IMR-90 (cell line): ENCODE measurements around the gene PRSS56. TPM values are rescaled to one million over a fixed set of nuclear protein-coding genes. Genes with fewer than 3 reads are reported as not detected.

Experiments
- ATAC-seq: fragments of 200-7000 bp; cut with Tn5 transposase; 2 replicates; pipeline ENCODE4 v1.9.1; 2020; ENCODE audit warnings: low read depth, mild to moderate bottlenecking, moderate library complexity
- BruUV-seq: library from RNA; stranded (reverse); fragments of 400-500 nt; replicated peaks from 2 replicates; lab custom pipeline; 2021; lab: Mats Ljungman, UMichigan
- CTCF ChIA-PET: fragments of 300-600 bp; formaldehyde crosslinking; extraction: SDS; loops from one replicate; lab custom pipeline; 2021; ENCODE audit warnings: antibody characterized with exemption; lab: Yijun Ruan, JAX
- POLR2A ChIA-PET: fragments of 300-600 bp; sonication (Branson Sonifier 250); formaldehyde crosslinking; loops from one replicate; lab custom pipeline; 2022; ENCODE audit warnings: antibody characterized with exemption; ENCODE audit not compliant: unreplicated experiment; lab: Charles Lee
- DNase-seq: peaks from one replicate; pipeline ENCODE4 v3.0.0; 2013
- H2AFZ ChIP-seq: replicated peaks from 2 replicates; pipeline ENCODE3; 2013; ENCODE audit warnings: low read length, mild to moderate bottlenecking; ENCODE audit not compliant: poor library complexity
- H2AK5ac ChIP-seq: 2 replicates; pipeline ENCODE4 v1.6.1; 2013; ENCODE audit warnings: low read depth, low read length, inconsistent platforms
- H2AK9ac ChIP-seq: replicated peaks from 2 replicates; pipeline ENCODE3; 2013; ENCODE audit warnings: mild to moderate bottlenecking, low read depth, low read length, moderate library complexity; ENCODE audit not compliant: poor library complexity
- H2BK120ac ChIP-seq: 2 replicates; pipeline ENCODE4 v1.6.1; 2013; ENCODE audit warnings: low read depth, low read length, inconsistent platforms
- H2BK15ac ChIP-seq: 3 replicates; pipeline ENCODE4 v1.6.1; 2013; ENCODE audit warnings: low read depth, low read length, inconsistent platforms
- H2BK20ac ChIP-seq: 2 replicates; pipeline ENCODE4 v1.6.1; 2013; ENCODE audit warnings: low read depth, mild to moderate bottlenecking, inconsistent platforms, low read length, moderate library complexity
- H2BK5ac ChIP-seq: 2 replicates; pipeline ENCODE4 v1.6.1; 2013; ENCODE audit warnings: mild to moderate bottlenecking, low read depth, low read length, inconsistent platforms; ENCODE audit not compliant: poor library complexity, severe bottlenecking
- H3K14ac ChIP-seq: replicated peaks from 2 replicates; pipeline ENCODE4 v1.6.1; 2013; ENCODE audit warnings: low read depth, low read length, inconsistent platforms
- H3K18ac ChIP-seq: 2 replicates; pipeline ENCODE4 v1.6.1; 2013; ENCODE audit warnings: low read depth, low read length, control low read depth
- H3K23ac ChIP-seq: 2 replicates; pipeline ENCODE4 v1.6.1; 2013; ENCODE audit warnings: low read depth, low read length, inconsistent platforms
- H3K27ac ChIP-seq: 2 replicates; pipeline ENCODE4 v1.5.1; 2013; ENCODE audit warnings: mild to moderate bottlenecking, control low read depth, low read length; ENCODE audit not compliant: insufficient read depth
- H3K27me3 ChIP-seq: 2 replicates; pipeline ENCODE4 v1.6.1; 2013; ENCODE audit warnings: low read length; ENCODE audit not compliant: control insufficient read depth, insufficient read depth
- H3K36me3 ChIP-seq: 2 replicates; pipeline ENCODE4 v1.6.1; 2013; ENCODE audit warnings: low read length, mixed read lengths; ENCODE audit not compliant: control insufficient read depth, insufficient read depth
- H3K4ac ChIP-seq: 2 replicates; pipeline ENCODE4 v1.6.1; 2013; ENCODE audit warnings: low read depth, low read length, inconsistent platforms
- H3K4me1 ChIP-seq: 2 replicates; pipeline ENCODE4 v1.6.1; 2013; ENCODE audit warnings: low read length, mixed read lengths; ENCODE audit not compliant: control insufficient read depth, insufficient read depth
- H3K4me2 ChIP-seq: 2 replicates; pipeline ENCODE4 v1.6.1; 2013; ENCODE audit warnings: low read depth, mild to moderate bottlenecking, control low read depth, low read length, moderate library complexity
- H3K4me3 ChIP-seq: 2 replicates; pipeline ENCODE4 v1.5.1; 2013; ENCODE audit warnings: low read depth, mild to moderate bottlenecking, control low read depth, low read length, moderate library complexity; ENCODE audit not compliant: insufficient read depth
- H3K56ac ChIP-seq: 2 replicates; pipeline ENCODE4 v1.6.1; 2013; ENCODE audit warnings: low read length, inconsistent platforms; ENCODE audit not compliant: insufficient read depth; ENCODE audit errors: extremely low read depth
- H3K79me1 ChIP-seq, 2 experiments: 2 replicates each; pipeline ENCODE4 v1.6.1; 2013; ENCODE audit warnings: low read length in 2 of 2, inconsistent platforms in 1 of 2, low read depth in 1 of 2
- H3K9ac ChIP-seq: 2 replicates; pipeline ENCODE4 v1.6.1; 2013; ENCODE audit warnings: low read depth, low read length, control low read depth
- H3K9me1 ChIP-seq: 2 replicates; pipeline ENCODE4 v1.6.1; 2013; ENCODE audit warnings: low read length, inconsistent platforms; ENCODE audit not compliant: insufficient read depth
- H3K9me3 ChIP-seq: 2 replicates; pipeline ENCODE4 v1.6.1; 2013; ENCODE audit warnings: low read length; ENCODE audit not compliant: control insufficient read depth, insufficient read depth
- H4K20me1 ChIP-seq: 2 replicates; pipeline ENCODE4 v1.6.1; 2013; ENCODE audit warnings: low read length, inconsistent platforms; ENCODE audit not compliant: insufficient read depth
- H4K5ac ChIP-seq: 2 replicates; pipeline ENCODE4 v1.6.1; 2013; ENCODE audit warnings: mild to moderate bottlenecking, low read depth, low read length, control low read depth
- H4K8ac ChIP-seq, 2 experiments: 2 replicates each; pipeline ENCODE4 v1.6.1; 2013; ENCODE audit warnings: low read depth in 2 of 2, low read length in 2 of 2, control low read depth in 1 of 2, inconsistent platforms in 1 of 2
- H4K91ac ChIP-seq: 2 replicates; pipeline ENCODE4 v1.6.1; 2013; ENCODE audit warnings: low read depth, low read length, inconsistent platforms; ENCODE audit not compliant: insufficient read depth
- BHLHE40 ChIP-seq: fragments of 150-350 bp; IDR thresholded peaks from 2 replicates; pipeline ENCODE4 v1.6.1; 2016; ENCODE audit warnings: mild to moderate bottlenecking, low read depth, low read length
- CEBPB ChIP-seq: IDR thresholded peaks from 2 replicates; pipeline ENCODE4 v1.6.1; 2012; ENCODE audit warnings: low read depth, low read length, improper control_type of control experiment
- CHD1 ChIP-seq: IDR thresholded peaks from 2 replicates; pipeline ENCODE4 v1.6.1; 2012; ENCODE audit warnings: low read depth, low read length, improper control_type of control experiment
- CTCF ChIP-seq: conservative IDR thresholded peaks from 2 replicates; pipeline ENCODE4 v1.5.1; 2012; ENCODE audit warnings: mild to moderate bottlenecking, low read depth, low read length, improper control_type of control experiment
- FOS ChIP-seq: fragments of 150-350 bp; IDR thresholded peaks from 2 replicates; pipeline ENCODE4 v1.6.1; 2016; ENCODE audit warnings: low read depth, low read length
- MAFK ChIP-seq: IDR thresholded peaks from 2 replicates; pipeline ENCODE4 v1.6.1; 2012; ENCODE audit warnings: low read depth, low read length, improper control_type of control experiment
- MAZ ChIP-seq: IDR thresholded peaks from 2 replicates; pipeline ENCODE4 v1.6.1; 2012; ENCODE audit warnings: low read depth, mild to moderate bottlenecking, low read length, improper control_type of control experiment, moderate library complexity, borderline replicate concordance
- MXI1 ChIP-seq: IDR thresholded peaks from 2 replicates; pipeline ENCODE4 v1.6.1; 2012; ENCODE audit warnings: low read depth, mild to moderate bottlenecking, low read length, moderate library complexity, borderline replicate concordance
- NFE2L2 ChIP-seq: fragments of 150-350 bp; IDR thresholded peaks from 2 replicates; pipeline ENCODE4 v1.6.1; 2016; ENCODE audit warnings: low read depth, mild to moderate bottlenecking, low read length
- POLR2A ChIP-seq: IDR thresholded peaks from 2 replicates; pipeline ENCODE4 v1.6.1; 2012; ENCODE audit warnings: mild to moderate bottlenecking, low read depth, low read length
- RAD21 ChIP-seq: IDR thresholded peaks from 2 replicates; pipeline ENCODE4 v1.6.1; 2012; ENCODE audit warnings: low read length, improper control_type of control experiment
- RCOR1 ChIP-seq: IDR thresholded peaks from 2 replicates; pipeline ENCODE4 v1.6.1; 2012; ENCODE audit warnings: mild to moderate bottlenecking, low read length, improper control_type of control experiment; ENCODE audit not compliant: insufficient replicate concordance
- RFX5 ChIP-seq: IDR thresholded peaks from 2 replicates; pipeline ENCODE4 v1.8.0; 2012; ENCODE audit warnings: low read depth, mild to moderate bottlenecking, low read length, moderate library complexity
- WGBS, 2 experiments: methylation state at CpG; one replicate each; pipeline versions ENCODE4 v1.1.5 to v1.1.7; 2013; ENCODE audit warnings: missing lambda C conversion rate in 2 of 2; ENCODE audit not compliant: insufficient read length in 1 of 2; ENCODE audit errors: extremely low coverage in 2 of 2; 5-methylcytosine and 5-hydroxymethylcytosine counted together
- dilution Hi-C: fragments of 300-500 bp; cut with HindIII; formaldehyde crosslinking; loops from one replicate; pipeline ENCODE4 v1.14.3; 2018; ENCODE audit warnings: low sequenced_read_pairs; ENCODE audit not compliant: unreplicated experiment
- in situ Hi-C: fragments of 300-500 bp; cut with MboI; formaldehyde crosslinking; loops from 3 replicates; pipeline ENCODE4 v1.14.3; 2019; ENCODE audit warnings: low sequenced_read_pairs, inconsistent platforms, mixed read lengths
- intact Hi-C: fragments of 100-400 bp; cut with micrococcal nuclease; formaldehyde crosslinking; loops from 2 replicates; pipeline ENCODE4 v1.10.0; 2022
- polyA plus RNA-seq, 3 experiments: library from polyadenylated mRNA; depleted of rRNA; stranded (reverse); fragments of >200 nt; gene quantifications; 2 replicates each; pipeline ENCODE4 v1.2.3, GENCODE V29; 2012; ENCODE audit warnings: low replicate concordance in 1 of 3
- total RNA-seq: library from RNA; depleted of rRNA; stranded (reverse); fragments of >200 nt; gene quantifications from 2 replicates; pipeline ENCODE4 v1.2.3, GENCODE V29; 2012
- TF ChIP-seq, protein P1 (sequence below): fragments of 150-350 bp; IDR thresholded peaks from 2 replicates; pipeline ENCODE4 v1.6.1; 2017; ENCODE audit warnings: mild to moderate bottlenecking, antibody characterized with exemption, low read length, low read depth

PRSS56 gene
- total and polyA plus RNA-seq, 2 of the 4 experiments (the other 2 are of a cell fraction) = not detected

DNA sequence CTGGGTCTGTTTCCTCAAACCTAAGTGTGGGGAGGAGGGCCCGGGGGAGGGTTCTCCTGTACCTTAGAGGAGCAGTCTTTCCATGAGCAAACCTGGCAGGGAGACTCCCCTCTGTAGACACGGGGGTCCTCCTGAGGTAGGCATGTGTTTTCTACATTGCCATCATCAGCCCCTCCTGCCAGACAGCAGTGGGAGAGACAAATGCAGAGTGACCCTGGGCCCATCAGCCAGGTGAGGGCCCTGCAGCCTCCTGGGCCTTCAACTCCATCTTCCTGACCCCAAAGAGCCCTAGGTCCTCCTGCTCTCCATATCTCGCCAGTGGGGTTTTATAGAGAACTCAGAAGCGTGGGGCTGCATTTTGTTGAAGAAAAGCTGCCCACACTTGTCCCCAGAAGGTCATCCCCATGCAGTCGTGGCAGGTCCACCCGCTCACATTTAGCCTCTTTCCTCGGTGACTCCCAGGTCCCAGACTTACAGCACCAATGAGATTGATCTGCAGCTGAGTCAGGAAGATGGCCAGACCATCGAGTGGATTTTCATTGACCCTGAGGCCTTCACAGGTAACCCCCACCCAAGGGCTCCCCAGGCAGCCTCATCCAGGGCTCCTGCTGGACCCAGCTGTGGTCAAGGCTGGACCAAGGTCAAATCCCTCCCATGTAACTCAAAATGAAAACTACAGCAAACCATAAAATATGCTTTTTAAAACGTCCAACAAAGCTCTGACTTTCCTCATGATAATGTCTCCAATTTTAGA, 21.9 kb downstream of the PRSS56 start:
- no peak overlapping the region for H3K18ac ChIP-seq
- in situ Hi-C loops (no loop called here), dilution Hi-C loops (no loop called here), intact Hi-C loops (no loop called here)
- H2AFZ ChIP-seq = no peak overlapping the region
- peaks cover 14% of the 10 kb centered on the region for H3K27me3 ChIP-seq
- no peak overlapping the region for H3K14ac ChIP-seq
- no peaks in the 10 kb centered on the region; the same call in 1 of the 2 replicates for H3K4me1 ChIP-seq
- H3K9me1 ChIP-seq = peaks cover 5% of the 10 kb centered on the region; the same call in 1 of the 2 replicates
- H2BK20ac ChIP-seq = no peak overlapping the region
- no TSS peak for BruUV-seq
- H3K23ac ChIP-seq = no peak overlapping the region
- H4K5ac ChIP-seq = no peak overlapping the region
- H3K79me1 ChIP-seq = peaks cover 0 to 8% of the 10 kb centered on the region in 2 experiments; a peak in 2 of 4 replicates
- no peak overlapping the region for H2AK5ac ChIP-seq
- no peak overlapping the region for H3K4me2 ChIP-seq
- H2AK9ac ChIP-seq = no peak overlapping the region
- TF ChIP-seq MAFK (no peak), MAZ (no peak), BHLHE40 (no peak), FOS (no peak), CHD1 (no peak), CTCF (no peak), NFE2L2 (no peak), POLR2A (no peak), CEBPB (no peak), RCOR1 (no peak), MXI1 (no peak), RAD21 (no peak), RFX5 (no peak)
- TF ChIP-seq, protein P1, sequence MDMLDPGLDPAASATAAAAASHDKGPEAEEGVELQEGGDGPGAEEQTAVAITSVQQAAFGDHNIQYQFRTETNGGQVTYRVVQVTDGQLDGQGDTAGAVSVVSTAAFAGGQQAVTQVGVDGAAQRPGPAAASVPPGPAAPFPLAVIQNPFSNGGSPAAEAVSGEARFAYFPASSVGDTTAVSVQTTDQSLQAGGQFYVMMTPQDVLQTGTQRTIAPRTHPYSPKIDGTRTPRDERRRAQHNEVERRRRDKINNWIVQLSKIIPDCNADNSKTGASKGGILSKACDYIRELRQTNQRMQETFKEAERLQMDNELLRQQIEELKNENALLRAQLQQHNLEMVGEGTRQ = no peak
- H3K9ac ChIP-seq = no peak overlapping the region
- CTCF ChIA-PET = no interaction called here
- H2BK5ac ChIP-seq = no peak overlapping the region
- no peak overlapping the region for H2BK15ac ChIP-seq
- no peak overlapping the region for H3K4ac ChIP-seq
- ATAC-seq (no peak), DNase-seq (no peak)
- no peak overlapping the region for H3K56ac ChIP-seq
- POLR2A ChIA-PET = no interaction called here
- H3K36me3 ChIP-seq = peaks cover 4% of the 10 kb centered on the region; the same call in 1 of the 2 replicates
- H2BK120ac ChIP-seq = no peak overlapping the region
- H4K8ac ChIP-seq = no peak overlapping the region
- H4K91ac ChIP-seq = no peak overlapping the region
- no peaks in the 10 kb centered on the region for H3K9me3 ChIP-seq
- 77% methylated on average over 5 of the region's 9 CpGs; no CpG with 5 or more reads in 1 of the 2 experiments for WGBS, 2 experiments
- H3K4me3 ChIP-seq = no peak overlapping the region
- H3K27ac ChIP-seq = no peak overlapping the region
- no peaks in the 10 kb centered on the region; the same call in 1 of the 2 replicates for H4K20me1 ChIP-seq
